Measurements from ENCODE around the gene NCOA7. TPM values are rescaled to one million over a fixed set of nuclear protein-coding genes. Genes with fewer than 3 reads are reported as not detected.

The NCOA7 gene
- total and polyA plus RNA-seq, 2 of the 8 experiments (the other 6 are each of a cell fraction or from before 2014, with no cell fraction given), result 2.6 to 10.7 TPM

DNA sequence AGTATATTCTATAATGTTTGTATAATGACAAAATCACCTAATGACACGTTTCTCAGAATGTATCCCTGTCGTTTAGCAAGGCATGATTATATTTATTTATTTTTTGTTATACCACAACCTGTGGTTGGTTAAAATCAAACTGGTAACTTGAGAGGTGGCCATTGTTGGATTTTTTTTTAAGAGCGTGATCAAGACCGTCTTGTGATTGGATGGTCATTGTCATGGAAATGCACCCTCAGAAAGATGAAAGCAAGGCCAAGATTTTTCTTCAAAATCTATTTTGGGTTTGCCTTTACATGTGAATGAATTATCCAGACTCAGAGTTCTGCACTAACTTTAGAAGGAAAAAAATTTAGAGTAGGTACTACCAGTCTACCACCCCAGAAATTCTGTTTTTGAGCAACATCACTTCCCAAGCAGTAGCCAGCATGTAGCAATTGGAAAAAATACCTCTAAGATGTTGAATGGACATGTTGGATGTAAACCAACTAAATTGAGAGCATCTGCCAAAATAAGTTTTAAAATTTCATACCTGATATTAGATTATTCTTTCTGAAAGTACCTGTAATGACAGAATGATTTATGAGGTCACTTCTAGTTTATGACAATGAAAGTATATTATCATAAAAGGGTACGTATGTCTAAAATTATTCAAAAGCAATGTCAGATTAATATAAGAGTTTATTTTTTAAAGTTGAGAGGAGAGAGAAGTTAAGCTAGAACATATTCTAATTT is 50.8 kb downstream of the NCOA7 start:
- peak; percentile 76 for FAIRE-seq
- H2BK15ac ChIP-seq (ENCODE audit: low read length), result no peak overlapping the region
- 80% methylated on average over 5 of the region's 5 CpGs; no CpG with 5 or more reads in 1 of the 2 experiments for WGBS, 2 experiments (ENCODE audit: extremely low coverage in 1 of 2, insufficient coverage in 1 of 2, insufficient read length in 1 of 2, insufficient replicate concordance in 2 of 2, low coverage in 1 of 2, low lambda C conversion rate in 2 of 2, missing lambda C conversion rate in 1 of 2)
- POLR2A ChIA-PET (ENCODE audit: partially characterized antibody), result no interaction called here
- H3K79me2 ChIP-seq (ENCODE audit: control insufficient read depth in 1 of 2, insufficient read depth in 2 of 2, low read length in 2 of 2), result no peaks in the 10 kb centered on the region
- no peak overlapping the region for H2BK120ac ChIP-seq (replicated peaks; ENCODE audit: low read depth, low read length)
- H2BK5ac ChIP-seq (ENCODE audit: low read depth, low read length), result no peak overlapping the region
- DNase-seq (ENCODE audit: low read depth in 1 of 2, low spot score in 2 of 2), result no peak
- no peak overlapping the region for H3K18ac ChIP-seq (ENCODE audit: extremely low read depth, low read length)
- CTCF ChIA-PET (ENCODE audit: partially characterized antibody), result interaction anchor here (2.8 kb wide), 1 partner anchor 15 kb away, joined by 10 read pairs; no protein-coding TSS in a partner anchor
- no peaks in the 10 kb centered on the region for H3K79me1 ChIP-seq (ENCODE audit: low read depth, low read length)
- no peak overlapping the region for H3K4ac ChIP-seq (replicated peaks; ENCODE audit: insufficient read length, low read depth, low read length)
- no peak overlapping the region for H3K14ac ChIP-seq (ENCODE audit: insufficient read length)
- no peak overlapping the region for H3K56ac ChIP-seq (replicated peaks; ENCODE audit: insufficient read length, low read depth, low read length)
- no peak overlapping the region for H3K4me3 ChIP-seq (ENCODE audit: extremely low read depth in 1 of 4, insufficient read depth in 2 of 4, low read depth in 3 of 4, low read length in 4 of 4)
- H3K9ac ChIP-seq (replicated peaks in 1 of 4; ENCODE audit: extremely low read depth in 1 of 4, low read depth in 3 of 4, low read length in 3 of 4), result no peak overlapping the region
- no peaks in the 10 kb centered on the region for H3K9me3 ChIP-seq (ENCODE audit: insufficient read depth in 2 of 2, low read depth in 1 of 2, low read length in 1 of 2)
- H3K27me3 ChIP-seq (replicated peaks in 1 of 4; ENCODE audit: control insufficient read depth in 3 of 4, extremely low read depth in 1 of 4, insufficient read depth in 3 of 4, low read length in 3 of 4), result no peaks in the 10 kb centered on the region
- H2BK20ac ChIP-seq (ENCODE audit: low read length), result no peak overlapping the region
- H3K23ac ChIP-seq (ENCODE audit: insufficient read length), result no peak overlapping the region
- H3K4me1 ChIP-seq (replicated peaks in 1 of 4; ENCODE audit: control insufficient read depth in 3 of 4, insufficient read depth in 4 of 4, low read length in 3 of 4), result no peaks in the 10 kb centered on the region
- TF ChIP-seq, protein P1, sequence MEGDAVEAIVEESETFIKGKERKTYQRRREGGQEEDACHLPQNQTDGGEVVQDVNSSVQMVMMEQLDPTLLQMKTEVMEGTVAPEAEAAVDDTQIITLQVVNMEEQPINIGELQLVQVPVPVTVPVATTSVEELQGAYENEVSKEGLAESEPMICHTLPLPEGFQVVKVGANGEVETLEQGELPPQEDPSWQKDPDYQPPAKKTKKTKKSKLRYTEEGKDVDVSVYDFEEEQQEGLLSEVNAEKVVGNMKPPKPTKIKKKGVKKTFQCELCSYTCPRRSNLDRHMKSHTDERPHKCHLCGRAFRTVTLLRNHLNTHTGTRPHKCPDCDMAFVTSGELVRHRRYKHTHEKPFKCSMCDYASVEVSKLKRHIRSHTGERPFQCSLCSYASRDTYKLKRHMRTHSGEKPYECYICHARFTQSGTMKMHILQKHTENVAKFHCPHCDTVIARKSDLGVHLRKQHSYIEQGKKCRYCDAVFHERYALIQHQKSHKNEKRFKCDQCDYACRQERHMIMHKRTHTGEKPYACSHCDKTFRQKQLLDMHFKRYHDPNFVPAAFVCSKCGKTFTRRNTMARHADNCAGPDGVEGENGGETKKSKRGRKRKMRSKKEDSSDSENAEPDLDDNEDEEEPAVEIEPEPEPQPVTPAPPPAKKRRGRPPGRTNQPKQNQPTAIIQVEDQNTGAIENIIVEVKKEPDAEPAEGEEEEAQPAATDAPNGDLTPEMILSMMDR (IDR thresholded peaks at IDR 0.05; ENCODE audit: control extremely low read depth in 1 of 3, insufficient read depth in 1 of 3, low read depth in 1 of 3, low read length in 3 of 3), result no peak
- 0 out of 2 replicates have a peak, but pooled peaks have one; percentile 53 for TF ChIP-seq POU5F1 (IDR thresholded peaks at IDR 0.05; ENCODE audit: low read depth, low read length)
- no peaks in the 10 kb centered on the region for H3K36me3 ChIP-seq (ENCODE audit: control insufficient read depth in 2 of 4, insufficient read depth in 4 of 4, low read length in 3 of 4)
- H4K5ac ChIP-seq (ENCODE audit: insufficient read length, low read depth, low read length), result no peak overlapping the region
- H3K23me2 ChIP-seq (ENCODE audit: low read depth, low read length), result no peaks in the 10 kb centered on the region
- H2AFZ ChIP-seq (ENCODE audit: low read length), result no peak overlapping the region
- no peak overlapping the region for H3K27ac ChIP-seq (ENCODE audit: low read depth, low read length)
- no peak overlapping the region for H2AK5ac ChIP-seq (ENCODE audit: low read depth, low read length)
- H4K91ac ChIP-seq (replicated peaks; ENCODE audit: insufficient read length, low read length), result no peak overlapping the region
- no peak overlapping the region for H2BK12ac ChIP-seq (ENCODE audit: low read depth, low read length)
- no peak overlapping the region for H3K4me2 ChIP-seq (ENCODE audit: insufficient read depth in 1 of 2, low read depth in 2 of 2, low read length in 2 of 2)
- no peaks in the 10 kb centered on the region for H4K20me1 ChIP-seq (replicated peaks in 1 of 2; ENCODE audit: control insufficient read depth in 1 of 2, insufficient read depth in 2 of 2, low read length in 2 of 2)
- H4K8ac ChIP-seq (ENCODE audit: extremely low read depth, insufficient read depth, low read length), result no peak overlapping the region
